GM21528 (cell line): ENCODE results near the gene ENTHD1.
"Not testable (repeated sequence)": the region's sequence is repeated elsewhere in the genome, so short reads cannot be mapped to it uniquely, and the experiment has no call there.

Experiments
- ATAC-seq: cut with Tn5 transposase; IDR thresholded peaks from one replicate; pipeline ENCODE4 v1.9.1; 2021; ENCODE audit warnings: mild to moderate bottlenecking, moderate library complexity; ENCODE audit not compliant: unreplicated experiment, low FRiP score

The ENTHD1 gene

DNA sequence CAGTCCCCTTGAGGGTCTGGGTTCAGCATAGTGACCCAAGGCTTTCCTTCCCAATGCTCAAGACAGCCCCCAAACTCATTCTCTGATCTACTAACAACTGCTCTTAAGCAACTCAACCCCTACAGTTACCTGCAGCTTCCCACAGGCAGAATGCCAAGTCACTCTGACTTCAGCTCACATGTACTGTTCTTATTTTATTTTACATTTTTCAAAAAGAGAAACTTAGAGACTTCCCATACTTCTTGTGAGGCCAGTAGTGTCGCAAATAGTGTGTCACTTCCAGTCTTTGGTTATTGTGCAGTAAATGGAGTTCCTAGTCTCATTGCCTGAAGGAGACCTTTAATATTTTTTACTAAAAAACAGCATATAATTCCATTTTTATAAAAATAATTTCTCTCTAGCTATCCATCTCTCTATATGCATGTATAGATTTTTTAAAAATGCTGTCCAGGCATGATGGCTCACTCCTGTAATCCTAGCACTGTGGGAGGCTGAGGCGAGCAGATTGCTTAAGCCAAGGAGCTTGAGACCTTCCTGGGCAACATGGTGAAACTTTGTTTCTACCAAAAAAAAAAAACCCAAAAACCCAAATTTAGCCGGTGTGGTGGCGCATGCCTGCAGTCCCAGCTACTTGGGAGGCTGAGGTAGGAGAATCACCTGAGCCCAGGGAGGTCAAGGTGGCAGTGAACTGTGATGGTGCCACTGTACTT is 41.8 kb downstream of the ENTHD1 start:
- ATAC-seq = no peak

DNA sequence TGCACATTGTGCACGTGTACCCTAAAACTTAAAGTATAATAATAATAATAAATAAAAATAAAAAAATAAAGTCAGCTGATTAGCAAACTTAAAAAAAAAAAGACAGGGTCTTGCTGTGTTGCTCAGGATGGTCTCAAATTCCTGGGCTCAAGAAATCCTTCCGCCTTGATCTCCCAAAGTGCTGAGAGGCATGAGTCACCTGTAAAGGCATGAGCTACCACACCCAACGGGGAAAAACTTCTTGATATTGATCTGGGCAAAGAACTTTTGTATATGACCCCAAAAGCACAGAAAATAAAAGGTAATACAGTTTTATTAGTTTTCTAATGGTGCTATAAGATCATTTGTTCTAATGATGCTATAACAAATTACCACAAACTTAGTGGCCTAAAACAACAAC is 46.1 kb downstream of the ENTHD1 start:
- ATAC-seq = no peak

DNA sequence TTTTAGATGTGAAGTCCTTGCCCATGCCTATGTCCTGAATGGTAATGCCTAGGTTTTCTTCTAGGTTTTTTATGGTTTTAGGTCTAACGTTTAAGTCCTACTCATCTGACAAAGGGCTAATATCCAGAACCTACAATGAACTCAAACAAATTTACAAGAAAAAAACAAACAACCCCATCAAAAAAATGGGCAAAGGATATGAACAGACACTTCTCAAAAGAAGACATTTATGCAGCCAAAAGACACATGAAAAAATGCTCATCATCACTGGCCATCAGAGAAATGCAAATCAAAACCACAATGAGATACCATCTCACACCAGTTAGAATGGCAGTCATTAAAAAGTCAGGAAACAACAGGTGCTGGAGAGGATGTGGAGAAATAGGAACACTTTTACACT is 47.0 kb downstream of the ENTHD1 start:
- not testable (repeated sequence) for ATAC-seq

DNA sequence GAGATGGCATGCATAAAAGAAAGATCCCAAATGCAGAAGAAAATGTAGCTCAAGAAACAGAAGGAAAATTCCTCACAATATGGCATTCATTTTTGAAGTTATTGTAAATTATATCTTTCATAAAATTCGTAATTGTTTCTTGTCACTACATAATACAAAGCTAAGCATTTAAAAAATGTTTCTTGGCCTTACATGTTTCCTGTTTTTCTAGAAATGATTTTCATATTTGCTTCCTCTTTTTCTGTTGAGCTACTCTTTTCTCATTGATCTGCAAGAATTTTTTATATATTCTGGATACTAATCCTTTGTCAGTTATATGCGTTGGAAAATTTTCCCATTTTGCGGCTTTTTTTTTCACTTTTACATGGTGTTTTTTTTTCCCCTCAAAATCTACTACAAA is 48.0 kb downstream of the ENTHD1 start:
- no peak for ATAC-seq

DNA sequence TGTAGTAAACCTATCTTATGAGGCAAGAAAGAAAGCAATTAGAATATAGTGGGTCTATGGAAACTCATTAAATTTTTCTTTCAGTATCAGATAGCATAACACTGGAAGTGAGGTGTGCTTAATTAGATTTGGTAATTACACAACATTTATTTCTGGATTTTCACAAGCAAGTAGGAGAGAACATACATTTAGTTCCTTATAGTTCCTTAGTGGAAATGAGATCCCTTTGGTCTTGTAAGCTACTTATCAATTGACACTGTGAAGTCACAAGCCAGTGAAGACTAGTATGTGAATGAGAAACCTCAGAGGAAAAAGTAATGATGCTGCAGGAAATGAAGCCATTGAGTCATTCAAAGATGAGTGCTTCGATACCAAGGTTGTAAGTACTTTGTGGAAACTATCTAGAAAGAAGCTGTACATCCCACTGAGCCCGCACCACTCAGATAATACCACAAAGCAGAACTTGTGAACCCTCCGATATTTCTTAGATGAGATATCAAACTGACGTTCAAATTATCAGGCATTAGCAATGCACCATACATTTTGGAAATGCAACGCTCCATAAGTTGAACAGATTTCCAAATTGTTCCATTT is 53.5 kb downstream of the ENTHD1 start:
- no peak for ATAC-seq

DNA sequence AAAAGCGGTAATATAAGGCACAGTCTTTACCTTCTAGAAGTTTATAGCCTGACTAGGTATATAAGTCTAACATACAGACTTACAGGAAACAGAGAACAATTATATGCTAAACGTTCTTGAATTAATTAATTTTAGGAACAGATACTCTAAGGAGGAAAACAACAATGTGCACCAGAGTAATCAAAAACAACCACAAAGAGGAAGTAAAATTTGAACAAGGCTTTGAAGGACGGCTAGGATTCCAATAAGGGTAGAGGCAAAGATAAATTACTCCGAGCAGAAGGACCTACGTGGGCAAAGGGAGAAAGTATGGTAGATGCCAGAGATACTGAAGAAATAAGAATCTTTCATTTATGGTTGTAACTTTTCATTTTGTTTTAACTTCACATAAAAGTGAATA is 54.4 kb downstream of the ENTHD1 start:
- ATAC-seq = no peak

DNA sequence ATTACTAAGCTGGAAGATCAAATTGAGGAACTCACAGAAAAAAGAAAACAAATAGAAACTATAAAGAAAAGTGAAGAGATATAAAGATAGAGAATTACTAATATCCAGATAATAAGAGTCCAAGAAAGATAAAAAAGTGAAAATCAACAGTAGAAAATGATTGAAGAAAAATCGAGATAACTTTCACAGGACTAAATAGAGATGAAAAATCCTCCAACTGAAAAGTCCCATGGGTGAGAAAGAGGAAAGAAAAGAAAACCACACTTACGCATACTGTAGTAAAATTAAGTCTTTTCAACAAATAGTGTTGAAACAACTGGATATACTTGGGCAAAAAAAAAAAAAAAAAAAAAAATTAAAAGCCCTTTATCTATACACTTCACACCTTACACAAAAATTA is 60.0 kb downstream of the ENTHD1 start:
- ATAC-seq = no peak

DNA sequence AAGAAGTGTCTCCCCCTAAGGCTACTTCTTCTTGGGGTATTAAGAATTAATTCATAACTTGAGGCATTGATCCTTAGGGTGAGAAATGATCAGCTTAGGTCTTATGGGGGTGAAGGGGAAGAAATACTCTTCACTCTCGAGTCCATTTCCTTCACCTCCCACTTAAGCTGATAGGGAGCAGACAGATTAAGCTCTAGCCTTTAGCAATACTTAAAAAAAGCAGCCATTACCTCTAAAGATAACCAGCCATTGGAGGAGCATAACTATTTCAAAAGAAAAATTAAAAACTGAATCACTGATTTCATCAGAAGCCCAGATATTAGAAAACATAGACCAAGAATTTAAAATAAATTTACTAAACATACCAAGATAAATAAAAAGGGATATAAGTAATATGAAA is 60.5 kb downstream of the ENTHD1 start:
- no peak for ATAC-seq

DNA sequence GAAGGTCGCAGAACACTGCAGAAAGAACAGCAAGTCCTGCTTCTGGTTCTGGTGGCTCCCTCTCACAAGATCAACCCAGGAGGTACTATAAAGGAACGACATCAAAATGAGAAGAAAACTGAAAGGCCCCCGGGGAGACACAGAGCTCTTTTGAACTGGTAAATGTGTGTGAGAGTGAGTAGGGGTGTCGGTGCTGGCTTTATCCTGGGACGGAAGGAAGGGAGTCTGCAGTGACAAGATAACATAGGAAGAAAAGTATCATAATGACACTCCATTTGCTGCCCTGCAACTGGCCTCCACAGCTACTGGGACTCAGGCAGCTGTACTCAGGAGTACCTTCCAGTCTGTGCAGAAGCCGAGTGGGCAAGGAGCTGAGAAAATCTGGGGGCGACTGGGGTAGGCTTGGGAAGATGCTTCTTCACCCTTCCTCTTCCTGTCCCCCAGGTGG is 60.9 kb downstream of the ENTHD1 start:
- no peak for ATAC-seq

- ATAC-seq = no peak
Observed at GRCh38 chr22:39825661-39826102, 67.9 kb downstream of the ENTHD1 start.

GRCh38 chr22:39821008-39821407 is 72.6 kb downstream of the ENTHD1 start:
- ATAC-seq = no peak

DNA sequence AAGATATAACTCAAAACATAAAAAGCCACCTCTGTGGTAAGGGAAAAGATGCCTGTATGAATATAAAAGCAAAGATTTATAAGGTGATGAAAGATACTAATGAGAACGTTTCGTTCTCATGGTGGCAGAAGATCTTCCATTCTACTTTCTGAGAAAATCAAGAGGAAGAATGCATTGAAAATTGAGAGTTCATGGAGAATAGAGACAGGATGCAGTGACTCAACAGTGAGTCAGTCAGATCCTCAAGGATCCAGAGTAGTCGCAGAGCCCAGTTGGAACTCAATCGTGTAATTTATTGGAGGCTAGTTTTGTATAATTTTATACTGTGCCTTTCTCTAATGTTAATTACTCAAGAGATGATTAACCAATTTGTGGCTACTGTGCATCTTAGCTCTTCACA is 73.3 kb downstream of the ENTHD1 start:
- ATAC-seq = no peak

- ATAC-seq = no peak
Observed at GRCh38 chr22:39819429-39819828, 74.1 kb downstream of the ENTHD1 start.

DNA sequence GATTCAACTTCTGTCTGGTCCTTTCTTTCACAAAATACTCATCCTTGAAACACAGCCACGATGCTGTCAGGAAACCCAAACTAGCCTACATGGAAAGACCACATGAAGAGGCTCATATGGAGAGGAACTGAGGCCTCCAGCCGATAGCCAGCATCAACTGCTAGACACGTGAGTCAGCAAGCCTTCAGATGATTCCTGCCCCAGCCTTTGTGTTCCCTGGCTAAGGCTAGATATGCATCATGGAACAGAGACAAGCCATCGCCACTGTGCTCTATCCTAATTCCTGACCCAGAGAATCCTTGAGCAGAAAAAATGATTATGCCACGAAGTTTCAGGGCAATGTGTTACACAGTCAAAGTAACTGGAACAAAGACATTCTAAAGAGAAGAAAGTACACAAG is 75.5 kb downstream of the ENTHD1 start:
- no peak for ATAC-seq

DNA sequence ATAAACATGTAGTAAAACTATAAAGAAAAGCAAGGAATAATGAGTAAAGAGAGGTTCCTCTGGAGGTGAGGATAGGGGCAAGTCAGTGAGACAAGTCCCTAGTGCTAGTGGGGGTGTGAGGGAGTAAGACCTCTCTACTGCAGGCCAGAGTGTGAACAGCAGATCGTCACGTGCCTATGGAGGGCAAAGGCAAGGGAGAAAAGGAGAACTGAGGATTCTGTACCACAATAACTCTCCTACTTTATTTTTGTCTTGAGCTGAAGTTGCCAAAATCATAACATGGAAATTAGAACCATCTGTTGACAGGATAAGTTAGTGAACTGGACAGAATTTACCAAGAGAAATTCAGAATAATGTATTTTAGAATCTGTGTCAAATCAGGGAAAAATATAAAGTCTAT is 77.6 kb downstream of the ENTHD1 start:
- no peak for ATAC-seq

DNA sequence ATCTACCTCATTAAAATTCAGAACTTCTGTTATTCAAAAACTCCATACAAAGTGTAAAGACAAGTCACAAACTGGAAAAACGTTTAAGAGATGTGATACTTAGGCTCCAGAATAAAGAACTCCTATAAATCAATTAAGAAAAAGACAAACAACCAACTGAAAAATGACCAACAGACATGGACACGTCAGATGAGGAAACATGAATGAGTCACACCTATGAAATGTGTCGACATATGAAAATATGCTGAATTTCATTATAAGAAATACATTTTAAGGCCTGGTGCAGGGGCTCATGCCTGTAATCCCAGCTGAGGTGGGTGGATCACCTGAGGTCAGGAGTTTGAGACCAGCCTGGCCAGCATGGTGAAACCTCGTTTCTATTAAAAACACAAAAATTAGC is 78.7 kb downstream of the ENTHD1 start:
- ATAC-seq = no peak

DNA sequence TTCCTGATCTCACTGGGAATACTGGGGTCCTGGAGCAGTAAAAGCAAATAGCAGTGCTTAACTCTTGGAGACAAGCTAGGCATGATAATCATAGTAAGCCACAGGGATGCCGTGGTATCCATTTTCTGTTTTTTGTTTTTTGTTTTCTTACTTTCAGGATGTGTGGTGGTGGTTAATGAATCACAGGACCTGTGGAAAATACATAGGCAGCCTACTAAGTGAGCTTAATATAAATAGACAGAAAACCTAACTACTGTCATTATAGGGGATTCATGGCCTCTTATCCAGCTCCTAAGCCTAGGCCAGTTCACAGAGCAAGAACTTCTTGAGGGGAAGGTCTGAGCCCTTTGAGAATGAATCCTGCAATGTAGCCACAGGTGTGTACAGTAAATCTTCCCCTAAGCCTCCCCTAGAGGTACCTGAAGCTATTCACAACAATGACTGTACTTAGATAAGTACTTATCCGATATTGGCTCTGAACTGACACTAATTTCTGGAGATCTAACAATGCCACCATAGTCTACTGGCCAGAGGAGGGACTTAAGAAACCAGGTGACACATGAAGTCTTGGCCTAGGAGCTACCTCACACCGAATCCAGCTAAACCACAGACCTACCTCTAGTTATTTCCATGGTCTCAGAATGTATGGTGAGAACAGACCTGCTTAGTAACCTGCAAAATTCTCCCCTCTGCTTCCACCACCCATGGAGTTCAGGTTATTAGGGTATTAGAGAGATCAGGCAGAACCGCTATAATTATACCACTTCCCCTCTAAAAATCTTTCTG is 83.6 kb downstream of the ENTHD1 start:
- no peak for ATAC-seq

DNA sequence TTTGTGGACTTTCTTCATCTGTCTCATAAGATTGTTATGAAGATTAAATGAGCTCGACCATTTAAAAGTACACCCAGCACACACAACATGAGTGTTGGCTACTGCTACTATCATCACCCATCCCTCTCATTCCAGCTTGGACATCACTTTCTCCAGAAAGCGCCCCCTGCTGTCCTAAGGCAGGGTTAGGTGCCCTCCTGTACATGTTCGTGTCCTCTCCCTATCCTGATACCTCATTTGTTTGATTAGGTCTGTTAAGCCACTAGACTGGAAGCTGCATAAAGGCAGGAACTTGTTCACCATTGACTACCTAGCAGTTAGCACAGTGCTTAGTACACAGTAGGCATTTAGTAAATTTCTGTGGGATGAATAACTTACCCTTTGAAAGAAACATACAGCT is 85.5 kb downstream of the ENTHD1 start:
- ATAC-seq = no peak

DNA sequence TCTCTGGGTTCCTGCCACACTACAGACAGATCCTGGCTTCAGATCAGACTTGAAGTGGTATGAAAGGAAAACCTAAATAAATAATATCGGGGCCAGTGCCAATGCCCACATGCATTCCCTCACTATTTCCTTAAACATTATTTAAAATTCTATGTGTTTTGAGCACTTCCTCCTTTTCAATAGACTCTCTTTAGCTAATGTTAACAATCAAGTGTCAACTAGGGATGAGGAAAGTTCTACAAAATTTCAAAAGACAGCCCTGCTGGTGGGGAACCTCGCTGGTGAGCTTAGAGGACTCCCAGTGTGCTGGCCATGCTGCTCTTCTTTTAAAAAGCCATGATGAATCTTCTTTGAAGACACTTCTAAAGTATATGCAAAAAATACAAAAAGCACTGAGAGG is 87.5 kb downstream of the ENTHD1 start:
- ATAC-seq = no peak

GRCh38 chr22:39805117-39805516 is 88.4 kb downstream of the ENTHD1 start:
- no peak for ATAC-seq

GRCh38 chr22:39802682-39803081 is 90.9 kb downstream of the ENTHD1 start:
- no peak for ATAC-seq
